Measurements from ENCODE around the gene SRGAP3. TPM values are rescaled to one million over a fixed set of nuclear protein-coding genes. Genes with fewer than 3 reads are reported as not detected.

The SRGAP3 gene
- total RNA-seq, 2 donors from 2014 or later = 10.9 to 11.4 TPM

- intact Hi-C loops (cut with DNase I) = no loop called here
- H3K4me3 ChIP-seq = no peak overlapping the region
- no peaks in the 10 kb centered on the region for H3K27me3 ChIP-seq
- no peak for TF ChIP-seq CTCF (IDR thresholded peaks at IDR 0.05)
- no peaks in the 10 kb centered on the region for H3K36me3 ChIP-seq (replicated peaks in 1 of 2; ENCODE audit: insufficient read depth in 1 of 2, low read depth in 2 of 2)
- DNase-seq (no peak), ATAC-seq (no peak)
- no peak overlapping the region for H3K27ac ChIP-seq
- 88 to 92% methylated on average over 9 to 10 of the region's 10 CpGs for WGBS, 2 donors
- H3K4me1 ChIP-seq = peaks cover 8% of the 10 kb centered on the region
- no peaks in the 10 kb centered on the region for H3K9me3 ChIP-seq
These were observed 55.7 kb downstream of the SRGAP3 start for GRCh38 chr3:9193633-9194195.

GRCh38 chr3:9193211-9193610, 56.2 kb downstream of the SRGAP3 start:
- Histone ChIP-seq H3K36me3 (replicated peaks in 1 of 2; ENCODE audit: insufficient read depth in 1 of 2, low read depth in 2 of 2) (no peaks in the 10 kb centered on the region), H3K27ac (no peak overlapping the region), H3K4me1 (peaks cover 8% of the 10 kb centered on the region), H3K27me3 (no peaks in the 10 kb centered on the region), H3K9me3 (no peaks in the 10 kb centered on the region), H3K4me3 (no peak overlapping the region)
- intact Hi-C loops (cut with DNase I) = no loop called here
- no peak for TF ChIP-seq POLR2A (IDR thresholded peaks at IDR 0.05)
- TF ChIP-seq CTCF (IDR thresholded peaks at IDR 0.05) = no peak
- no peak for DNase-seq
- ATAC-seq = no peak
- 88 to 98% methylated on average over 4 of the region's 4 CpGs for WGBS, 2 donors

- Histone ChIP-seq H3K27me3 (no peaks in the 10 kb centered on the region), H3K36me3 (replicated peaks in 1 of 2; ENCODE audit: insufficient read depth in 1 of 2, low read depth in 2 of 2) (no peaks in the 10 kb centered on the region), H3K9me3 (no peaks in the 10 kb centered on the region), H3K27ac (no peak overlapping the region), H3K4me3 (no peak overlapping the region), H3K4me1 (peaks cover 8% of the 10 kb centered on the region)
- WGBS, 2 donors = 57 to 59% methylated on average over 8 to 9 of the region's 9 CpGs
- intact Hi-C loops (cut with DNase I) = no loop called here
- TF ChIP-seq POLR2A (IDR thresholded peaks at IDR 0.05) = no peak
- no peak for TF ChIP-seq CTCF (IDR thresholded peaks at IDR 0.05)
- DNase-seq (peak; percentile 14 to 39 (median 24)), ATAC-seq (peak; percentile 70)
These were observed 57.0 kb downstream of the SRGAP3 start for GRCh38 chr3:9192248-9193025.

- WGBS, 2 donors = 87 to 91% methylated on average over 8 of the region's 8 CpGs
- TF ChIP-seq CTCF (IDR thresholded peaks at IDR 0.05) (no peak), POLR2A (IDR thresholded peaks at IDR 0.05) (no peak)
- Histone ChIP-seq H3K9me3 (no peaks in the 10 kb centered on the region), H3K36me3 (replicated peaks in 1 of 2; ENCODE audit: insufficient read depth in 1 of 2, low read depth in 2 of 2) (no peaks in the 10 kb centered on the region), H3K4me1 (peaks cover 8% of the 10 kb centered on the region), H3K27ac (no peak overlapping the region), H3K4me3 (no peak overlapping the region), H3K27me3 (no peaks in the 10 kb centered on the region)
- intact Hi-C loops (cut with DNase I) = no loop called here
- DNase-seq (no peak), ATAC-seq (no peak)
These were observed 59.2 kb downstream of the SRGAP3 start for GRCh38 chr3:9190276-9190675.

GRCh38 chr3:9188583-9188982, 60.9 kb downstream of the SRGAP3 start:
- Histone ChIP-seq H3K4me3 (no peak overlapping the region), H3K27me3 (no peaks in the 10 kb centered on the region), H3K27ac (no peak overlapping the region), H3K9me3 (no peaks in the 10 kb centered on the region), H3K36me3 (replicated peaks in 1 of 2; ENCODE audit: insufficient read depth in 1 of 2, low read depth in 2 of 2) (no peaks in the 10 kb centered on the region), H3K4me1 (peaks cover 8% of the 10 kb centered on the region)
- DNase-seq (no peak), ATAC-seq (no peak)
- intact Hi-C loops (cut with DNase I) = no loop called here
- whole genome bisulfite sequencing, 2 donors = 87 to 93% methylated on average over 1 of the region's 1 CpG
- no peak for TF ChIP-seq CTCF (IDR thresholded peaks at IDR 0.05)
- no peak for TF ChIP-seq POLR2A (IDR thresholded peaks at IDR 0.05)

Measured in body of pancreas (tissue), 4 donors.